Vagina (tissue), 2 donors: ENCODE measurements around the gene TECTB.

ENCODE experiments used
- POLR2A ChIP-seq, 2 donors: fragments of 450-650 bp; IDR thresholded peaks; one replicate each; pipeline ENCODE4 v1.6.1; 2017; ENCODE audit warnings: antibody characterized with exemption in 2 of 2, mild to moderate bottlenecking in 2 of 2, moderate library complexity in 2 of 2
- TF ChIP-seq, protein P1 (sequence below), 3 experiments: fragments of 450-650 bp in 2 of 3; fragments of 200-600 bp in 1 of 3; sonication (generic) in 1 of 3; IDR thresholded peaks; one replicate each; pipeline ENCODE4 v1.5.1; 2017 to 2019; ENCODE audit warnings: antibody characterized with exemption in 3 of 3, mild to moderate bottlenecking in 2 of 3, moderate library complexity in 2 of 3

DNA sequence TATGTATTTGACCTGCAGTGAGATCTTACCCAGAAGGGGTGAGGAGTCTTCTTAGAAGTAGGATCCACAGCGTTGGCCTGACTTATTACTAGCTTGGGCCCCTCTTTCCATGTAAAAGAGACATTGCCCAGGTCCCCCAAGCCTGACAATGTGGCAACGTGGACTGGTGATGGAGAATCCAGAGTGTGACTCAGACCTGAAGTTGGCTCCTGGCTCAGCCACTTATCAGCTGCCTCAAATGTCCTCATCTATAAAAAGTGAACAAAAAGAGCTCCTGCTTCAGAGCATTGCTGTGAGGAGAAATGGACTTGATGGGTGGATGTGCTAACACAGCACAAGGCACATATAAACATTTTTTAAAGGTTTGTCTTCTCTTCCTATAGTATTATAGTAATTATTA is 35.4 kb upstream of the TECTB start:
- TF ChIP-seq, protein P1, sequence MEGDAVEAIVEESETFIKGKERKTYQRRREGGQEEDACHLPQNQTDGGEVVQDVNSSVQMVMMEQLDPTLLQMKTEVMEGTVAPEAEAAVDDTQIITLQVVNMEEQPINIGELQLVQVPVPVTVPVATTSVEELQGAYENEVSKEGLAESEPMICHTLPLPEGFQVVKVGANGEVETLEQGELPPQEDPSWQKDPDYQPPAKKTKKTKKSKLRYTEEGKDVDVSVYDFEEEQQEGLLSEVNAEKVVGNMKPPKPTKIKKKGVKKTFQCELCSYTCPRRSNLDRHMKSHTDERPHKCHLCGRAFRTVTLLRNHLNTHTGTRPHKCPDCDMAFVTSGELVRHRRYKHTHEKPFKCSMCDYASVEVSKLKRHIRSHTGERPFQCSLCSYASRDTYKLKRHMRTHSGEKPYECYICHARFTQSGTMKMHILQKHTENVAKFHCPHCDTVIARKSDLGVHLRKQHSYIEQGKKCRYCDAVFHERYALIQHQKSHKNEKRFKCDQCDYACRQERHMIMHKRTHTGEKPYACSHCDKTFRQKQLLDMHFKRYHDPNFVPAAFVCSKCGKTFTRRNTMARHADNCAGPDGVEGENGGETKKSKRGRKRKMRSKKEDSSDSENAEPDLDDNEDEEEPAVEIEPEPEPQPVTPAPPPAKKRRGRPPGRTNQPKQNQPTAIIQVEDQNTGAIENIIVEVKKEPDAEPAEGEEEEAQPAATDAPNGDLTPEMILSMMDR (IDR thresholded peaks at IDR 0.05): no peak
- TF ChIP-seq POLR2A (IDR thresholded peaks at IDR 0.05): no peak
